WTC11 (cell line): ENCODE data around the gene SLC38A8. TPM values are rescaled to one million over a fixed set of nuclear protein-coding genes. Genes with fewer than 3 reads are reported as not detected.

ENCODE experiments used
- ATAC-seq: fragments of 200-7000 bp; cut with Tn5 transposase; 2 replicates; pipeline ENCODE4 v1.10.0; 2021; ENCODE audit warnings: mild to moderate bottlenecking, moderate library complexity
- CTCF ChIA-PET: fragments of 300-600 bp; sonication (Branson Sonifier 250); formaldehyde crosslinking; loops from one replicate; lab custom pipeline; 2021; ENCODE audit warnings: antibody characterized with exemption; lab: Charles Lee
- POLR2A ChIA-PET: fragments of 350-600 bp; sonication (Branson Sonifier 250); formaldehyde crosslinking; loops from one replicate; lab custom pipeline; 2021; ENCODE audit warnings: antibody characterized with exemption; lab: Charles Lee
- DNase-seq: peaks from one replicate; pipeline ENCODE4 v3.0.0; 2021; ENCODE audit warnings: low spot score
- H3K27ac Mint-ChIP-seq: 2 replicates; pipeline ENCODE4 v1.8.0; 2021; ENCODE audit warnings: mixed read lengths
- H3K27me3 Mint-ChIP-seq: 2 replicates; pipeline ENCODE4 v1.8.0; 2021; ENCODE audit warnings: low read depth, mild to moderate bottlenecking, moderate library complexity, mixed read lengths
- H3K36me3 Mint-ChIP-seq: 2 replicates; pipeline ENCODE4 v1.8.0; 2021; ENCODE audit warnings: mixed read lengths
- H3K4me1 Mint-ChIP-seq: 2 replicates; pipeline ENCODE4 v1.8.0; 2022; ENCODE audit warnings: mixed read lengths
- H3K4me3 Mint-ChIP-seq: 2 replicates; pipeline ENCODE4 v1.8.0; 2021; ENCODE audit warnings: mild to moderate bottlenecking, moderate library complexity, mixed read lengths
- H3K9me3 Mint-ChIP-seq: 2 replicates; pipeline ENCODE4 v1.8.0; 2021; ENCODE audit warnings: mixed read lengths
- ATF1 ChIP-seq: sonication (generic); formaldehyde crosslinking; IDR thresholded peaks from 2 replicates; pipeline ENCODE4 v1.8.1; 2023; ENCODE audit warnings: mild to moderate bottlenecking, moderate library complexity, missing genetic modification reagents
- FOXP1 ChIP-seq: sonication (generic); formaldehyde crosslinking; IDR thresholded peaks from 2 replicates; pipeline ENCODE4 v1.8.0; 2022; ENCODE audit warnings: missing genetic modification reagents, mild to moderate bottlenecking, moderate library complexity, borderline replicate concordance
- GABPB1 ChIP-seq: sonication (generic); formaldehyde crosslinking; IDR thresholded peaks from 2 replicates; pipeline ENCODE4 v1.8.1; 2023; ENCODE audit warnings: mild to moderate bottlenecking, missing genetic modification reagents
- JUN ChIP-seq: sonication (generic); formaldehyde crosslinking; IDR thresholded peaks from 2 replicates; pipeline ENCODE4 v1.8.0; 2023; ENCODE audit warnings: mild to moderate bottlenecking, missing genetic modification reagents
- KAT7 ChIP-seq: sonication (generic); formaldehyde crosslinking; IDR thresholded peaks from 2 replicates; pipeline ENCODE4 v1.8.1; 2023; ENCODE audit warnings: missing genetic modification reagents, mild to moderate bottlenecking, borderline replicate concordance
- MYBL2 ChIP-seq: sonication (generic); formaldehyde crosslinking; IDR thresholded peaks from 2 replicates; pipeline ENCODE4 v1.8.1; 2023; ENCODE audit warnings: mild to moderate bottlenecking, moderate library complexity, missing genetic modification reagents
- NFATC4 ChIP-seq: fragments of 250-450 bp; sonication (Bioruptor Pico); IDR thresholded peaks from 2 replicates; pipeline ENCODE4 v1.9.0; 2021; ENCODE audit warnings: mild to moderate bottlenecking
- NR3C1 ChIP-seq: sonication (generic); formaldehyde crosslinking; conservative IDR thresholded peaks from 2 replicates; pipeline ENCODE4 v1.8.1; 2023; ENCODE audit warnings: low read depth, mild to moderate bottlenecking, missing genetic modification reagents
- PRRX2 ChIP-seq: fragments of 250-450 bp; sonication (Bioruptor Pico); IDR thresholded peaks from 2 replicates; pipeline ENCODE4 v1.8.0; 2021; ENCODE audit warnings: mild to moderate bottlenecking
- RELA ChIP-seq: sonication (generic); formaldehyde crosslinking; IDR thresholded peaks from 2 replicates; pipeline ENCODE4 v1.8.1; 2022; ENCODE audit warnings: missing genetic modification reagents, mild to moderate bottlenecking, borderline replicate concordance
- ZNF396 ChIP-seq: fragments of 250-450 bp; sonication (Bioruptor Pico); IDR thresholded peaks from 2 replicates; pipeline ENCODE4 v1.8.0; 2021; ENCODE audit warnings: mild to moderate bottlenecking, moderate library complexity, borderline replicate concordance
- ZNF423 ChIP-seq: fragments of 250-450 bp; sonication (Bioruptor Pico); IDR thresholded peaks from 2 replicates; pipeline ENCODE4 v2.1.2; 2022; ENCODE audit warnings: mild to moderate bottlenecking, moderate library complexity
- total RNA-seq: library from RNA; stranded (reverse); gene quantifications from 3 replicates; pipeline ENCODE4 v1.2.3, GENCODE V29; 2021
- TF ChIP-seq, protein P1 (sequence below): sonication (generic); formaldehyde crosslinking; IDR thresholded peaks from 2 replicates; pipeline ENCODE4 v1.8.0; 2022; ENCODE audit warnings: mild to moderate bottlenecking, missing genetic modification reagents
- TF ChIP-seq, protein P2 (sequence below): sonication (generic); formaldehyde crosslinking; IDR thresholded peaks from 2 replicates; pipeline ENCODE4 v1.8.1; 2022; ENCODE audit warnings: missing genetic modification reagents, borderline replicate concordance
- TF ChIP-seq, protein P3 (sequence below): sonication (generic); formaldehyde crosslinking; IDR thresholded peaks from 2 replicates; pipeline ENCODE4 v1.8.0; 2022; ENCODE audit warnings: mild to moderate bottlenecking, missing genetic modification reagents
- TF ChIP-seq, protein P4 (sequence below): sonication (generic); formaldehyde crosslinking; IDR thresholded peaks from 2 replicates; pipeline ENCODE4 v1.8.0; 2022; ENCODE audit warnings: mild to moderate bottlenecking, missing genetic modification reagents
- TF ChIP-seq, protein P5 (sequence below): sonication (generic); formaldehyde crosslinking; IDR thresholded peaks from 2 replicates; pipeline ENCODE4 v1.8.1; 2022; ENCODE audit warnings: low read depth, missing genetic modification reagents, borderline replicate concordance
- TF ChIP-seq, protein P6 (sequence below): sonication (generic); formaldehyde crosslinking; IDR thresholded peaks from 2 replicates; pipeline ENCODE4 v1.8.0; 2022; ENCODE audit warnings: mild to moderate bottlenecking, missing genetic modification reagents
- TF ChIP-seq, protein P7 (sequence below): sonication (generic); formaldehyde crosslinking; IDR thresholded peaks from 2 replicates; pipeline ENCODE4 v1.8.1; 2023; ENCODE audit warnings: mild to moderate bottlenecking, missing genetic modification reagents, moderate library complexity
- TF ChIP-seq, protein P8 (sequence below): fragments of 250-450 bp; sonication (Bioruptor Pico); IDR thresholded peaks from 2 replicates; pipeline ENCODE4 v1.9.0; 2021; ENCODE audit warnings: moderate library complexity, mild to moderate bottlenecking, inconsistent platforms, borderline replicate concordance

The SLC38A8 gene
- total RNA-seq, 1 experiment from 2014 or later = not detected

DNA sequence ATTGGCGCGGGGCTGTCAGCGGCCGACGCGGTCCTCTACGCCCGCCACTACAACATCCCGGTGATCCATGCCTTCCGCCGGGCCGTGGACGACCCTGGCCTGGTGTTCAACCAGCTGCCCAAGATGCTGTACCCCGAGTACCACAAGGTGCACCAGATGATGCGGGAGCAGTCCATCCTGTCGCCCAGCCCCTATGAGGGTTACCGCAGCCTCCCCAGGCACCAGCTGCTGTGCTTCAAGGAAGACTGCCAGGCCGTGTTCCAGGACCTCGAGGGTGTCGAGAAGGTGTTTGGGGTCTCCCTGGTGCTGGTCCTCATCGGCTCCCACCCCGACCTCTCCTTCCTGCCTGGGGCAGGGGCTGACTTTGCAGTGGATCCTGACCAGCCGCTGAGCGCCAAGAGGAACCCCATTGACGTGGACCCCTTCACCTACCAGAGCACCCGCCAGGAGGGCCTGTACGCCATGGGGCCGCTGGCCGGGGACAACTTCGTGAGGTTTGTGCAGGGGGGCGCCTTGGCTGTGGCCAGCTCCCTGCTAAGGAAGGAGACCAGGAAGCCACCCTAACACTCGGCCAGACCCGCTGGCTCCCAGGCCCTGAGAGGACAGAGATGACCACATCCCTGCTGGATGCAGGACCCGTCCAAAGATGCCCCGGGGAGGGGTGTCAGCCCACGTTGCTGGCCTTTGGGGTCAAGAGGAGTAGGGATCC is 77.0 kb downstream of the SLC38A8 start:
- TF ChIP-seq, protein P1, sequence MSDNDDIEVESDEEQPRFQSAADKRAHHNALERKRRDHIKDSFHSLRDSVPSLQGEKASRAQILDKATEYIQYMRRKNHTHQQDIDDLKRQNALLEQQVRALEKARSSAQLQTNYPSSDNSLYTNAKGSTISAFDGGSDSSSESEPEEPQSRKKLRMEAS (CRISPR knock-in tag) = no peak
- TF ChIP-seq, protein P2, sequence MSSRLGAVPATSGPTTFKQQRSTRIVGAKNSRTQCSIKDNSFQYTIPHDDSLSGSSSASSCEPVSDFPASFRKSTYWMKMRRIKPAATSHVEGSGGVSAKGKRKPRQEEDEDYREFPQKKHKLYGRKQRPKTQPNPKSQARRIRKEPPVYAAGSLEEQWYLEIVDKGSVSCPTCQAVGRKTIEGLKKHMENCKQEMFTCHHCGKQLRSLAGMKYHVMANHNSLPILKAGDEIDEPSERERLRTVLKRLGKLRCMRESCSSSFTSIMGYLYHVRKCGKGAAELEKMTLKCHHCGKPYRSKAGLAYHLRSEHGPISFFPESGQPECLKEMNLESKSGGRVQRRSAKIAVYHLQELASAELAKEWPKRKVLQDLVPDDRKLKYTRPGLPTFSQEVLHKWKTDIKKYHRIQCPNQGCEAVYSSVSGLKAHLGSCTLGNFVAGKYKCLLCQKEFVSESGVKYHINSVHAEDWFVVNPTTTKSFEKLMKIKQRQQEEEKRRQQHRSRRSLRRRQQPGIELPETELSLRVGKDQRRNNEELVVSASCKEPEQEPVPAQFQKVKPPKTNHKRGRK (CRISPR knock-in tag) = no peak
- no peak for TF ChIP-seq GABPB1 (CRISPR knock-in tag)
- TF ChIP-seq, protein P3, sequence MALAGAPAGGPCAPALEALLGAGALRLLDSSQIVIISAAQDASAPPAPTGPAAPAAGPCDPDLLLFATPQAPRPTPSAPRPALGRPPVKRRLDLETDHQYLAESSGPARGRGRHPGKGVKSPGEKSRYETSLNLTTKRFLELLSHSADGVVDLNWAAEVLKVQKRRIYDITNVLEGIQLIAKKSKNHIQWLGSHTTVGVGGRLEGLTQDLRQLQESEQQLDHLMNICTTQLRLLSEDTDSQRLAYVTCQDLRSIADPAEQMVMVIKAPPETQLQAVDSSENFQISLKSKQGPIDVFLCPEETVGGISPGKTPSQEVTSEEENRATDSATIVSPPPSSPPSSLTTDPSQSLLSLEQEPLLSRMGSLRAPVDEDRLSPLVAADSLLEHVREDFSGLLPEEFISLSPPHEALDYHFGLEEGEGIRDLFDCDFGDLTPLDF (CRISPR knock-in tag) = no peak
- no peak for TF ChIP-seq NFATC4 (CRISPR knock-in tag)
- TF ChIP-seq ATF1 (CRISPR knock-in tag) = no peak
- no peak for TF ChIP-seq RELA (CRISPR knock-in tag)
- no peak for TF ChIP-seq ZNF396 (CRISPR knock-in tag)
- TF ChIP-seq, protein P4, sequence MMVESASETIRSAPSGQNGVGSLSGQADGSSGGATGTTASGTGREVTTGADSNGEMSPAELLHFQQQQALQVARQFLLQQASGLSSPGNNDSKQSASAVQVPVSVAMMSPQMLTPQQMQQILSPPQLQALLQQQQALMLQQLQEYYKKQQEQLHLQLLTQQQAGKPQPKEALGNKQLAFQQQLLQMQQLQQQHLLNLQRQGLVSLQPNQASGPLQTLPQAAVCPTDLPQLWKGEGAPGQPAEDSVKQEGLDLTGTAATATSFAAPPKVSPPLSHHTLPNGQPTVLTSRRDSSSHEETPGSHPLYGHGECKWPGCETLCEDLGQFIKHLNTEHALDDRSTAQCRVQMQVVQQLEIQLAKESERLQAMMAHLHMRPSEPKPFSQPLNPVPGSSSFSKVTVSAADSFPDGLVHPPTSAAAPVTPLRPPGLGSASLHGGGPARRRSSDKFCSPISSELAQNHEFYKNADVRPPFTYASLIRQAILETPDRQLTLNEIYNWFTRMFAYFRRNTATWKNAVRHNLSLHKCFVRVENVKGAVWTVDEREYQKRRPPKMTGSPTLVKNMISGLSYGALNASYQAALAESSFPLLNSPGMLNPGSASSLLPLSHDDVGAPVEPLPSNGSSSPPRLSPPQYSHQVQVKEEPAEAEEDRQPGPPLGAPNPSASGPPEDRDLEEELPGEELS = no peak
- TF ChIP-seq, protein P5, sequence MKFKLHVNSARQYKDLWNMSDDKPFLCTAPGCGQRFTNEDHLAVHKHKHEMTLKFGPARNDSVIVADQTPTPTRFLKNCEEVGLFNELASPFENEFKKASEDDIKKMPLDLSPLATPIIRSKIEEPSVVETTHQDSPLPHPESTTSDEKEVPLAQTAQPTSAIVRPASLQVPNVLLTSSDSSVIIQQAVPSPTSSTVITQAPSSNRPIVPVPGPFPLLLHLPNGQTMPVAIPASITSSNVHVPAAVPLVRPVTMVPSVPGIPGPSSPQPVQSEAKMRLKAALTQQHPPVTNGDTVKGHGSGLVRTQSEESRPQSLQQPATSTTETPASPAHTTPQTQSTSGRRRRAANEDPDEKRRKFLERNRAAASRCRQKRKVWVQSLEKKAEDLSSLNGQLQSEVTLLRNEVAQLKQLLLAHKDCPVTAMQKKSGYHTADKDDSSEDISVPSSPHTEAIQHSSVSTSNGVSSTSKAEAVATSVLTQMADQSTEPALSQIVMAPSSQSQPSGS (CRISPR knock-in tag) = no peak
- no peaks in the 10 kb centered on the region for H3K9me3 Mint-ChIP-seq
- peaks cover 7% of the 10 kb centered on the region for H3K4me1 Mint-ChIP-seq
- H3K27ac Mint-ChIP-seq = no peak overlapping the region
- H3K27me3 Mint-ChIP-seq = peaks cover 12% of the 10 kb centered on the region
- ATAC-seq (no peak), DNase-seq (no peak)
- no peak overlapping the region for H3K4me3 Mint-ChIP-seq
- CTCF ChIA-PET = interaction anchor here (0.7 to 2.4 kb wide), 7 partner anchors 9 to 95 kb away, joined by 3 to 14 read pairs (median 4); no protein-coding TSS in a partner anchor
- POLR2A ChIA-PET = no interaction called here
- no peaks in the 10 kb centered on the region for H3K36me3 Mint-ChIP-seq

DNA sequence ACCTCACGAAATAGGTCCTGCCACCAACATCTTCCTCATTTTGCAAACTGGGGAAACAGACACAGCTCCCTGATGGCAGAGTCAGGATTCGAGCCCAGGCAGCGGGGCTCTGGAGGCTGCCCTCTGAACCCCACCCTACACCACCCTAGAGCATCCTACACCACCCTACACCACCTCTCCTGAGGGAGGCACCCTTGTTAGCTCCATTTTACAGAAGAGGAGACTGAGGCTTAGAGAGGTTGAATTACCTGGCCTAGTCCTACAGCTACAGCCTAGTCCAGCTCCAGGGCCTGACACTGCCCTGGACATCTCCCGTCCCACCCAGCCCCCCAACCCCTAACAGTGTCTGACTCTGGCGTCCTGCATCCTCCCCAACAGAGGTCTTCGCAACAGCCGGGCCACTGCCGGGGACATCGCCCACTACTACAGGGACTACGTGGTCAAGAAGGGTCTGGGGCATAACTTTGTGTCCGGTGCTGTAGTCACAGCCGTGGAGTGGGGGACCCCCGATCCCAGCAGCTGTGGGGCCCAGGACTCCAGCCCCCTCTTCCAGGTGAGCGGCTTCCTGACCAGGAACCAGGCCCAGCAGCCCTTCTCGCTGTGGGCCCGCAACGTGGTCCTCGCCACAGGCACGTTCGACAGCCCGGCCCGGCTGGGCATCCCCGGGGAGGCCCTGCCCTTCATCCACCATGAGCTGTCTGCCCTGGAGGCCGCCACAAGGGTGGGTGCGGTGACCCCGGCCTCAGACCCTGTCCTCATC is 77.7 kb downstream of the SLC38A8 start:
- H3K9me3 Mint-ChIP-seq = no peaks in the 10 kb centered on the region
- H3K36me3 Mint-ChIP-seq = no peaks in the 10 kb centered on the region
- H3K27ac Mint-ChIP-seq = no peak overlapping the region
- H3K4me1 Mint-ChIP-seq = peaks cover 5% of the 10 kb centered on the region
- POLR2A ChIA-PET = no interaction called here
- no peak overlapping the region for H3K4me3 Mint-ChIP-seq
- CTCF ChIA-PET = interaction anchor here (0.9 to 2.4 kb wide), 6 partner anchors 8 to 80 kb away, joined by 3 to 14 read pairs (median 4); no protein-coding TSS in a partner anchor
- DNase-seq = no peak
- ATAC-seq = no peak
- H3K27me3 Mint-ChIP-seq = peaks cover 9% of the 10 kb centered on the region
- TF ChIP-seq JUN (CRISPR knock-in tag) (no peak), PRRX2 (no peak), ZNF423 (CRISPR knock-in tag) (no peak), NR3C1 (CRISPR knock-in tag) (no peak), KAT7 (CRISPR knock-in tag) (no peak), MYBL2 (CRISPR knock-in tag) (no peak), FOXP1 (CRISPR knock-in tag) (no peak), RELA (CRISPR knock-in tag) (no peak)
- TF ChIP-seq, protein P6, sequence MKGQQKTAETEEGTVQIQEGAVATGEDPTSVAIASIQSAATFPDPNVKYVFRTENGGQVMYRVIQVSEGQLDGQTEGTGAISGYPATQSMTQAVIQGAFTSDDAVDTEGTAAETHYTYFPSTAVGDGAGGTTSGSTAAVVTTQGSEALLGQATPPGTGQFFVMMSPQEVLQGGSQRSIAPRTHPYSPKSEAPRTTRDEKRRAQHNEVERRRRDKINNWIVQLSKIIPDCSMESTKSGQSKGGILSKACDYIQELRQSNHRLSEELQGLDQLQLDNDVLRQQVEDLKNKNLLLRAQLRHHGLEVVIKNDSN (CRISPR knock-in tag) = no peak
- TF ChIP-seq, protein P4 = no peak
- TF ChIP-seq, protein P7, sequence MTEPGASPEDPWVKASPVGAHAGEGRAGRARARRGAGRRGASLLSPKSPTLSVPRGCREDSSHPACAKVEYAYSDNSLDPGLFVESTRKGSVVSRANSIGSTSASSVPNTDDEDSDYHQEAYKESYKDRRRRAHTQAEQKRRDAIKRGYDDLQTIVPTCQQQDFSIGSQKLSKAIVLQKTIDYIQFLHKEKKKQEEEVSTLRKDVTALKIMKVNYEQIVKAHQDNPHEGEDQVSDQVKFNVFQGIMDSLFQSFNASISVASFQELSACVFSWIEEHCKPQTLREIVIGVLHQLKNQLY (CRISPR knock-in tag) = no peak
- TF ChIP-seq, protein P8, sequence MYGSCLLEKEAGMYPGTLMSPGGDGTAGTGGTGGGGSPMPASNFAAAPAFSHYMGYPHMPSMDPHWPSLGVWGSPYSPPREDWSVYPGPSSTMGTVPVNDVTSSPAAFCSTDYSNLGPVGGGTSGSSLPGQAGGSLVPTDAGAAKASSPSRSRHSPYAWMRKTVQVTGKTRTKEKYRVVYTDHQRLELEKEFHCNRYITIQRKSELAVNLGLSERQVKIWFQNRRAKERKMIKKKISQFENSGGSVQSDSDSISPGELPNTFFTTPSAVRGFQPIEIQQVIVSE (CRISPR knock-in tag) = no peak
